GM08714 (cell line): Measurements from ENCODE around the gene CACNA2D3.

Experiments
- H3K4me3 ChIP-seq: fragments of 200-500 bp; sonication (Bioruptor generic); 2 replicates; pipeline ENCODE4 v1.5.1; 2014; ENCODE audit warnings: mild to moderate bottlenecking, low read length, inconsistent platforms
- ZNF274 ChIP-seq: IDR thresholded peaks from 2 replicates; pipeline ENCODE4 v1.6.1; 2012; ENCODE audit warnings: mild to moderate bottlenecking, low read depth, low read length

The CACNA2D3 gene

DNA sequence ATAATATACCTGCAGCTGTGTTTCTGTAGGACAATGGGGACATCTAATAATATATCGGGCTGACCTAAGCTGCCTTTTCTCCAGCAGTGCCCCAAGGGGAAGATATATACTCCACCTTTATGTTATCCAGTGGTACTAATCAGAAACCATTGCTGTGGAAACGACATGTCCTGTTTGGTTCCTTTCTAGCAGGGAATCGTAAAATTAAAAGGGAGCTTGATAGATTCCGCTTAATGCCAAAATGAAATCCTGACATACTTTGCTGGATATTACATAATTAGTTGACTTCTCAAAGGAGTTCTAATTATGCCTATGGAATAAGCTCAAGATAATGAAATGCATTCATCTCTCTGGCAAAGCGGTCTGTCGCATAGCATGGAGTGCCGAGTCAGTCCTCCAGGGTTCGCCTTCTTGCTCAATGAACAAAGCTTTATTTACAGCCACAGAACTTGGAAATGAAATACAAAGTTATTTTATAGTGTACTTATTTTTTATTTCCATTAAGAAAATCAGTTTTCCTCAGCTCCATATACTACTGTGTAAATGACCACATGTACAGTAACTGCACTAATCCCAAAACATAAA is 542.8 kb downstream of the CACNA2D3 start:
- TF ChIP-seq ZNF274 = no peak
- no peak overlapping the region for H3K4me3 ChIP-seq

DNA sequence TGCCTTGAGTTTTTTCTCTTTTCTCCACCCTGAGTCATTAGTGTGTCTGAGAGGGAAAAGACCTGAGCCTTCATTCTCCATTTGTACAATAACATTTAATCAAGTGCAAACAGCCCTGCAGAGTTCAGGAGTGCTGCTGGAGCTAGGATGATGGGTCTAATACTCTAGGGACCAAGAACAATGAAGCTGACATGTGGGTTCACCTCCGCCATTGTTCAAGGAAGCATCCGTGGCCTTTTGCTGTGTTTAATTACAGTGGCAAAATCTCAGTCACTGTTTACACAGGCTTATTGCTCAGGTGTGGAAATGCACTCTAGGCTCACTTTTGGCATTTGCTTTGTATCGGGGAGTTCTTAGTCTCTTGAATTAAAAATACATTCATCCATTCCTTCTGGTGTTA is 545.9 kb downstream of the CACNA2D3 start:
- TF ChIP-seq ZNF274 = no peak
- no peak overlapping the region for H3K4me3 ChIP-seq

DNA sequence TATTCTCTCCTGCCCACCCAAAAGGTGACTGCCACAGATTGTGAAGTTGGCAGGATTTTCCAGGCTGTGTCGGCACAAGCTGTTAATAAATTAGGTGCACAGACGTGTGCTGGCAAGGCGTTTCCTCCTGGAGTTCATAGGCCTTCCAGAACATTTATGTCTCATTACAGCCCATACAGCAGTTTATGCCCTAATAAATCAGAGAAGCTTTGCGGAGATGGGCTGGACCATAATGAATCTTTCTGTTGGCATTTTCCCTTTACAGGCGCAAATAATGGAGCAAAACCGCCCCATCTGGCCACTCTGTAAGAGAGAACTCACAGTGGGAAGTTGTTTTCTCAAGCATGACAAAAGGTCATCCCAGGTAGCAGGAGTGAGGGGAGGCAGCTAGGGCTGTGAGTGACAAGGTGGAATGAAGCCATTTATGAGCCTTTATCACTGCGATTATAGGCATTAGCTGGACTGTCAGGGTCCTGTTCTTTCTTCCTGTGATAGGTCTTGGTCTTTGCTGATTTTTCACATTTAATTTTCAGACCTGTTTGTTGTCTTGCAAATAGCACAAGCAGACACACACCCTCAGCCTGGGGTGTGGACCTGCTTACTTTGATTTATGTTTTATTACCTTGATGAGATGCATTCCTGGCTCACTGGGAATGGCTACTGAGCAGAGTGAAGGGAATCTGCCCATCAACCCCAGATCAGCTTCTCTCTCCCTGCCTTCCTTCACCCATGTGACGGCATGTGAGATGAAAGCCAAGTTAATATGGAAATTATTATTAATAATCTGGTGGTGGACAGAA is 548.0 kb downstream of the CACNA2D3 start:
- no peak for TF ChIP-seq ZNF274

DNA sequence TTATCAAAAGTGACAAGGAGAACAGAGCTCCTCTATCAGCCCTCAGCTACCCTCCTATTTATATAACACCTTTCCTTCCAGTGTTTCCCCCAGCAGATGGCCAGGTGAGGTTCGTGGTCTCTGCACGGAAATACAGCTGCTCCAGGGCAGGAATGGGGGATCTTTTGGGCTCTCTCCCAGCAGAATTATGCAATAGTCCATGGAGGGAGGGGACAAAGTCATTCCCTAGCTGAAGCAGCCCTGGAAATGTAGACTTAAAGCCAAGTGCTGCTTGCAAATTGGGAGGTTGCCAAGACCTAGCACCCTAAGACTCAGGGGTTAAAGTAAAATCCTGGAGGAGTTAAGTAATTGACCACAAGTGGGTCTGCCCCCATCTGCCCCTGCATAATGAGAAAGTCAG is 549.2 kb downstream of the CACNA2D3 start:
- TF ChIP-seq ZNF274 = no peak
- H3K4me3 ChIP-seq = no peak overlapping the region

More for the DNA sequence above, 548.0 kb downstream of the CACNA2D3 start:
- H3K4me3 ChIP-seq = no peak overlapping the region

DNA sequence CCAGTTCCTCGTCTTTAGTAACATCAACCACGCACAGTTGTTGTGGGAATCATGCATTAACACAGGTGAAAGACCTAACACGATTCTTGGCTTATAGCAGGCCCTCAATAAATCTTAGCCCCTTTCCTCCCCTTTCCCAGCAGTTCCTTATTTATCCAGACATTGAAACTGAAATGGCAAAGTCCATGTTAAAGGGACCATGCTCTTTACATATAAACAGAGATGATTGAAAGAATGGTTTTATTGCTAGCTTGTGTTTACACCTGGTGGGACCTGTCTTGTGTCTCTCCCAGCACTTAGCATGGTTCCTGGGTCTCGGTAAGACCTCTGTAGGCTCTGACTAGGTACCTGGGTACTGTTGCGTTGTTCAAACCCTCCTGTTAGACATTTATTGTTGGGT is 553.7 kb downstream of the CACNA2D3 start:
- no peak overlapping the region for H3K4me3 ChIP-seq
- TF ChIP-seq ZNF274 = no peak

DNA sequence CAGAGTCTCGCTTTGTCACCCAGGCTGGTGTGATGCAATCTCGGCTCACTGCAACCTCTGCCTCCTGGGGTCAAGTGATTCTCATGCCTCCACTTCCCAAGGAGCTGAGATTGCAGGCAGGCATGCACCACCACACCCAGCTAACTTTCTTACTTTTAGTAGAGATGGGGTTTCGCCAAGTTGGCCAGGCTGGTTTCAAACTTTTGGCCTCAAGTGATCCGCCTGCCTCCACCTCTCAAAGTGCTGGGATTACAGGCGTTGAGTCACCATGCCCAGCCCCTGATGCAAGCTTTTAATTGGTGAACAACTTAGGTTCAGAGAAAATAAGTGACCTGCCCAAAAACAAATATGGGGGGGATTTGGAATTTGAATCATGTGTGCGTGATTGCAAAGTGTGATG is 559.4 kb downstream of the CACNA2D3 start:
- no peak overlapping the region for H3K4me3 ChIP-seq
- TF ChIP-seq ZNF274 = no peak

DNA sequence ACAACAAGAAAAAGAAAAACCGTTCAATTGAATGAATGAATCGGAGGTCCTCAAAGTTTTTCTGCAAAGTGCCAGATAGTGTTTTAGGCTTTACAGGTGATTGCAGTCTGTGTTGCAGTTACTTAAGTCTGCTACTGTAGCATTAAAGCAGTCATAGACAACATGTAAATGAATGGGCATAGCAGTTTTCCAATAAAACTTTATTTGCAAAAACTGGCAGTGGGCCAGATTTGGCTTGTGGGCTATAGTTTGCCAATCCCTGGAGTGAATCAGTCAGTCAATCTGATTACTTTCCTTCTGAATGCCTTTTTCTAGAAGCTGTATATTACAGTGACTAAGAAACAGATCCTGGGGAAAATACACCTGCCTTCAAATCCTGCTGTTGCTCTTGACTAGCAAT is 562.9 kb downstream of the CACNA2D3 start:
- no peak for TF ChIP-seq ZNF274
- H3K4me3 ChIP-seq = no peak overlapping the region

DNA sequence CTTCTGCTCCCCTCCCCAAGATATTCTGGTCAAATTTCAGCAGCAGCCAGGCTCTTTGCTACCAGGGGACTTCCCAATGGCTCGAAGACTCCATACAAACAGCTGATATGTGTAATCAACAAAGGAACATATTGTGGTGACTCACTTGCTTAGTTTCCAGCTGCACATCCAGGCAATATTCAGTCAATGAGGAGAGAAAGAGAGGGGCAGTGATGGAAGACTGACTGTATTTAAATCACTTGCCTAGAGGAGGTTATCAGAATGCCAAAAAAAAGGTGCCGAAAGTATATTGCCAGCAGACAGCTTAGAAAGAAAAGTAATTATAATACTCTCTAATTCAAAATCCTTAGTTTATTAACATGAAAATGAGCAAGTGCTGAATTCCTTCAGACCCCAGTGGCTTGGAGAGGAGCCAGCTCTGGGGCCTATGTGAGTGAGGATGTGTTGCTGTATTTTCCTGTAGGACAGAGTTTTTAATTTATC is 569.0 kb downstream of the CACNA2D3 start:
- H3K4me3 ChIP-seq = no peak overlapping the region
- no peak for TF ChIP-seq ZNF274

DNA sequence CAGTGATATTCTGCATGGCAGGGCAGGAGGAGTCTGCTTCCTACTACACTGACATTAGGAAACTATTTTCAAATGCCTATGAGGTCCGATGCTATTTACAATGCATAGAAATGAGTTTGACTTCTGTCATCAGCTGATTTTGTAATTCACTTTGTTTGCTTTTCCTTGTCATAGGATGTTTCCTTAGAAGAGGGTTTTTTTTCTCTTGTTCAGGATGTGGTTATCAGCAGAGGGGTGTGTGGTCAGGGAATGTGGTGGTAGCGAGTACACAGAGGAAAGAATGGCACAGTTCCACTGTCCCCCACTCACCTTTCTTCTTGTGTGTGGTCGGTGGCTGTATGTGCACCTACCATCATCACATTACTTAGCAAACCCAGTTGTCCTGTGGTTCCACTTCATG is 574.0 kb downstream of the CACNA2D3 start:
- no peak overlapping the region for H3K4me3 ChIP-seq
- no peak for TF ChIP-seq ZNF274

DNA sequence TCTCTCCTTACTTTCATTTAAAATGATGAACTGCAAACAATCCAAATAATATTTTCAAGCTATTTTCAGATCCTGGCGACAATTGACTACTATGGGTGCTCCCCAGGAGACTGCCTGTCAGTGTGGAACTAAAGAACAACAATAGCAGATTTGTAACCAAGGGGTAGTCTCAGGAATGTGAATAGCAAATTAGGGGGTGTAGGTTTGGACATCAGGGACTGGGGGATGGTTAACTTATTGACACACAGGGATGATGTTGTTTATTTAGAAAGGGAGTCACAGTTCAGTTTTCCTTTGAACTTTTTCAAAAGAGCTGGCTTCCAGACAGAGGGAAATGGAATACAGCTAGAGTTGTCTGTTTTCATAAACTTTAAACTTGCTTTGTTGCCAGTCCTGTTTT is 575.7 kb downstream of the CACNA2D3 start:
- H3K4me3 ChIP-seq = no peak overlapping the region
- TF ChIP-seq ZNF274 = no peak

DNA sequence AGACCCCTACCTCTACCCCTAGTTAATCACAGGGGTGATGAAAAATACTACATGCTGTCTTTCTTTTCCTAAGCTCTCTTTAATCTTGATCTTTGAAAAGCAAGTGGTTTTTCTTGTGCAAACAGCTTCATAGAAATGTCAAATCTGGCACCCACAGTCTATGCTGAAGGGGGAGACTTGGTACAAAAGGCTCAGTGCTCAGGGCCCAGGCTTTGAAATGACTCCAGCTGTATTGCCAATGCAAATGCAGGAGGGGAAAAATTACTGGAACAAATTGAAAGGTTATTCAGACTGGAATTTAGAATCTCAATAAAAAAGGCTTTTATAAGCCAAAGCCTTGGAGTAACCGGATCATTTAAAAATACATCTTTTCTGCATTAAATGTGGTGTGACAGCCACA is 581.6 kb downstream of the CACNA2D3 start:
- TF ChIP-seq ZNF274 = no peak

DNA sequence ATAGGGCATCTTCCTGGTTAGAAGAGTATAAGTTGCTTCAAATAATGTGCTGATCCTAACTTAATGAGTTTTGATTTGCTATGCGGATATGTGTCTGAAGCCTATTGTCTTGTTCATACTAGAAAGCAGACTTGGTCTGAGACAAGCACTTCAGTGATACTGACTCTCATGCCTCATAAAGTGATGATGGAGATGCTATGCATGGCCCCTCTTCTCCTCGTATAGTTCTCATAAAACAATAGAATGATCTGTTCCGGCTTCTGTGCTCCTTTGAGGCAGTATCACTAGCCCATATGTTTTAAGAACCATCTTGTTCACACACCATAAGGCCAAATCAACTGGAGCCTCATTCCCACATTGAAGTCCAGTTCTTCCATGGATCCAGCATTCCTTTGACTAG is 583.4 kb downstream of the CACNA2D3 start:
- no peak overlapping the region for H3K4me3 ChIP-seq
- TF ChIP-seq ZNF274 = no peak

More for the DNA sequence above, 581.6 kb downstream of the CACNA2D3 start:
- no peak overlapping the region for H3K4me3 ChIP-seq

DNA sequence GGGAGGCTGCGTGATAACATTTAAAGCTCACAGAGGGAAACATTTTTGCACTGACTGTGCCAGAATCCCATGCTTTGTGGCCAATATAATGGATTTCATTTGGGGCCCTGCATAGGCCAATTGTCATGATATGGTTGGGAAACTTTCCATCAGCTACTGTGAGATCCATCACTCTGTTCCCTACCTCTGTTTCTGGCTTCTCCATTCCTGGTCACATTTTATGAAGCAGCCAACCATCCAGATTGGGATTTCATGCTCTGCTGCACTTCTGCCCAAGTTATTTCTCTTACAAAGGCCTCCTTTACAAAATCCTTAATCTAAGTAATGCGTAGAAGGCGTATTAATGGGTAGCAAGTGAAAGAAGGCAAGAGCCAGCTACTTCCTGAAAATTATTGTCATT is 584.4 kb downstream of the CACNA2D3 start:
- TF ChIP-seq ZNF274 = no peak
- H3K4me3 ChIP-seq = no peak overlapping the region

DNA sequence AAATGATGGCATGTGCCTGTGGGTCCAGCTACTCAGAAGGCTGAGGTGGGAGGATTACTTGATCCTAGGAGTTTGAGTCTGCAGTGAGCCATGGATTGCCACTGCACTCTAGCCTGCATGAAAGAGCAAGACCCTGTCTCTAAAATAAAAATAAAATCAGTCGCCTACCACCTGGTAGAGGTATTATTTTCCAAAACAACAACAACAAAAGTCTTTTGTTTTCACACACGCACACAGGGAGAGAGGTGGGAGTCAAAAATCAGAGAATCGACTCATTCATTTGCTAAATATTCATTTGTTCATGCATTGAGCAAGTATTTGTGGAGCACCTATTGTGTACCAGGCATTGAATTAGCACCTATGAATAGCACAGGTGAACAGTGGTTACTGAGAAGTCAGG is 587.4 kb downstream of the CACNA2D3 start:
- no peak overlapping the region for H3K4me3 ChIP-seq
- TF ChIP-seq ZNF274 = no peak

DNA sequence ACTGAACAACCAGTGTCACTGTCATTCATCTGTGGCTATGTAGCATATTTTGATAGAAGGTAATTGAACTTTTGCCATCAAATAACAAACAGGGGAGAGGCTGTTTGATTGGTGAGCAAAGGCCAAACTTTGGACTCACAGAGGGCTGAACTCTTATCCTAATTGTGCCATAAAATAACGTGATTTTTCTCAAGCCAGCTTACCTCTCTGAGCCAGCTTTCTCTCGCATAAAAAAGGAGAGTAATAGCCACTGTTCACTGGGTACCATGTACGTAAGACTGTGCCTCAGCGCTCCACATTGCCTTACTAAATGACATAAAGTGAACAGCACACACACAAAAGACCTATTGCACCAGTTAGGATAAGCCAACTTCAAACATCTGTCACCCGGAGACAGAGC is 588.6 kb downstream of the CACNA2D3 start:
- no peak for TF ChIP-seq ZNF274
- H3K4me3 ChIP-seq = no peak overlapping the region
